Lung (tissue), 12 donors: ENCODE results near the gene MYO19. TPM values are rescaled to one million over a fixed set of nuclear protein-coding genes. Genes with fewer than 3 reads are reported as not detected.
"Not testable (repeated sequence)": the region's sequence is repeated elsewhere in the genome, so short reads cannot be mapped to it uniquely, and the experiment has no call there.

Experiments
- ATAC-seq: fragments of 200-7000 bp; cut with Tn5 transposase; one replicate; pipeline ENCODE4 v1.9.1; 2020; ENCODE audit warnings: moderate number of reproducible peaks; ENCODE audit not compliant: insufficient read depth, low FRiP score
- DNase-seq, 3 donors: peaks; one replicate each; pipeline ENCODE4 v3.0.0-alpha.2; 2013 to 2017
- H3K27ac ChIP-seq, 2 donors: one replicate each; pipeline ENCODE4 v1.5.1; 2013; ENCODE audit warnings: mild to moderate bottlenecking in 2 of 2, moderate library complexity in 2 of 2, control low read depth in 1 of 2, inconsistent platforms in 1 of 2, low read depth in 1 of 2, low read length in 1 of 2
- H3K27me3 ChIP-seq, 3 donors: one replicate each; pipeline ENCODE4 v1.5.1; 2013; ENCODE audit warnings: low read length in 2 of 3; ENCODE audit not compliant: control insufficient read depth in 3 of 3, insufficient read depth in 3 of 3
- H3K36me3 ChIP-seq, 4 donors: one replicate each; pipeline ENCODE4 v1.5.1; 2013; ENCODE audit warnings: low read length in 4 of 4, mild to moderate bottlenecking in 1 of 4, moderate library complexity in 1 of 4; ENCODE audit not compliant: control insufficient read depth in 4 of 4, insufficient read depth in 4 of 4
- H3K4me1 ChIP-seq, 5 donors: one replicate each; pipeline ENCODE4 v1.5.1; 2013; ENCODE audit warnings: low read length in 5 of 5, mild to moderate bottlenecking in 2 of 5, moderate library complexity in 1 of 5; ENCODE audit not compliant: control insufficient read depth in 5 of 5, insufficient read depth in 5 of 5
- H3K4me3 ChIP-seq: one replicate; pipeline ENCODE4 v1.5.1; 2013; ENCODE audit warnings: mild to moderate bottlenecking, control low read depth, moderate library complexity
- H3K9ac ChIP-seq, 2 donors: one replicate each; pipeline ENCODE4 v1.5.1; 2013; ENCODE audit warnings: low read length in 2 of 2, control low read depth in 1 of 2; ENCODE audit not compliant: insufficient read depth in 1 of 2
- H3K9me3 ChIP-seq, 4 donors: one replicate each; pipeline ENCODE4 v1.5.1; 2013; ENCODE audit warnings: low read length in 3 of 4, mild to moderate bottlenecking in 1 of 4, moderate library complexity in 1 of 4; ENCODE audit not compliant: control insufficient read depth in 4 of 4, insufficient read depth in 3 of 4
- WGBS, 2 donors: extraction: QIAGEN DNeasy Blood & Tissue Kit; methylation state at CpG; one replicate each; pipeline ENCODE4 v1.1.7; 2013; 5-methylcytosine and 5-hydroxymethylcytosine counted together
- polyA plus RNA-seq, 2 donors: library from polyadenylated mRNA; stranded (reverse); fragments of 200-250 nt; gene quantifications; one replicate each; pipeline ENCODE4 v1.2.1, GENCODE V29; 2013
- total RNA-seq, 2 donors: library from RNA; depleted of rRNA in 1 of 2; stranded (reverse); fragments of >200 nt in 1 of 2; gene quantifications; one replicate each; pipeline ENCODE4 v1.2.1, GENCODE V29; 2014 to 2021
- TF ChIP-seq, protein P1 (sequence below): IDR thresholded peaks from 2 replicates; pipeline ENCODE4 v1.5.1; 2012; ENCODE audit warnings: mild to moderate bottlenecking; ENCODE audit errors: control extremely low read depth, extremely low read depth
- donor health status: control.
- donor health status: control.
- donor health status: Bipolar disorder and iron deficiency.
- donor health status: healthy.
- donor health status: DM: yes; HTN: yes; CAD: no.

The MYO19 gene
- total and polyA plus RNA-seq, 4 donors: 26.5 to 66.6 (median 35.0) TPM

DNA sequence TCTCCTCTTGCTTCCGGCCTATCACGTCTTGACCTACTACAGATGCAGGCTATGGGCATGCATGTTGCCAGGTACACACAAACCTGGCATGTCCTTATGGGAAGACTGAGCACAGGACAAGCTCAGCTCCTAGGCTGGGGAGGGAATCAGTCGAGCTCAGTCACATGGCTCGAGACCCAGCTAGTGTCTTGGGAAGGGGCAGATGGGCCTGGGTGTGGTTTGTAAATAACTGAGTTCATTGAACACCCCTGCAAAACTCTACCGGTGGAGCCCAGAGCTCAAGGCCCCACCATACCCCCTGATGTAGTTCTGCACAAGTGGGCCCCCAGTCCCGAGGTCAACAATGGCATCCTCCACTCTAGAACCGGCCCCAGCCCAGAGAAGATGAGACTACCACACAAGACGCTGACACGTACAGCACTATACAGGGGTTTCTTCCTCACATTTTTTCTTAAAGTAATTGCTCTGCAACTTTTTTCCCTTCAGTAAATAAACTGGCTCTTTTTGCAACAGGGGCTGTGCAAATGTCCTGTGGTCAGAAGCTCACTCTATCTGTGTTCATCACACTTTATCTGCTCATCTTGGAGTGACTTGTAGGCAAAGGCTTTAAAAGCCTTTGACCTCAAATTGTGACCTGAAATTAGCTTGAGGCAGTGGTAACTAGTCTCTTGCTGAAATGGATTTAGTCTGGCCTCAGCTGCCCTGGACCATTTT is 25.2 kb downstream of the MYO19 start:
- no peak for DNase-seq
- WGBS, 2 donors: 94 to 98% methylated on average over 9 of the region's 9 CpGs
- no peak overlapping the region for H3K9ac ChIP-seq

GRCh38 chr17:36508439-36508838 is 26.2 kb downstream of the MYO19 start:
- not testable (repeated sequence) for H3K9ac ChIP-seq, H3K27me3 ChIP-seq, H3K27ac ChIP-seq, H3K4me1 ChIP-seq, DNase-seq, H3K9me3 ChIP-seq, ATAC-seq, H3K4me3 ChIP-seq
- H3K36me3 ChIP-seq: peaks cover 3 to 45% (median 20%) of the 10 kb centered on the region in 4 donors
- WGBS, 2 donors: 94 to 100% methylated on average over 2 of the region's 2 CpGs

More for the DNA sequence above, 25.2 kb downstream of the MYO19 start:
- TF ChIP-seq, protein P1, sequence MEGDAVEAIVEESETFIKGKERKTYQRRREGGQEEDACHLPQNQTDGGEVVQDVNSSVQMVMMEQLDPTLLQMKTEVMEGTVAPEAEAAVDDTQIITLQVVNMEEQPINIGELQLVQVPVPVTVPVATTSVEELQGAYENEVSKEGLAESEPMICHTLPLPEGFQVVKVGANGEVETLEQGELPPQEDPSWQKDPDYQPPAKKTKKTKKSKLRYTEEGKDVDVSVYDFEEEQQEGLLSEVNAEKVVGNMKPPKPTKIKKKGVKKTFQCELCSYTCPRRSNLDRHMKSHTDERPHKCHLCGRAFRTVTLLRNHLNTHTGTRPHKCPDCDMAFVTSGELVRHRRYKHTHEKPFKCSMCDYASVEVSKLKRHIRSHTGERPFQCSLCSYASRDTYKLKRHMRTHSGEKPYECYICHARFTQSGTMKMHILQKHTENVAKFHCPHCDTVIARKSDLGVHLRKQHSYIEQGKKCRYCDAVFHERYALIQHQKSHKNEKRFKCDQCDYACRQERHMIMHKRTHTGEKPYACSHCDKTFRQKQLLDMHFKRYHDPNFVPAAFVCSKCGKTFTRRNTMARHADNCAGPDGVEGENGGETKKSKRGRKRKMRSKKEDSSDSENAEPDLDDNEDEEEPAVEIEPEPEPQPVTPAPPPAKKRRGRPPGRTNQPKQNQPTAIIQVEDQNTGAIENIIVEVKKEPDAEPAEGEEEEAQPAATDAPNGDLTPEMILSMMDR: no peak
- Histone ChIP-seq H3K4me3 (no peak overlapping the region), H3K4me1 (no peaks in the 10 kb centered on the region), H3K36me3 (peaks cover 3 to 46% (median 11%) of the 10 kb centered on the region in 4 donors), H3K9me3 (no peaks in the 10 kb centered on the region), H3K27me3 (no peaks in the 10 kb centered on the region), H3K27ac (no peak overlapping the region)
- ATAC-seq: no peak

DNA sequence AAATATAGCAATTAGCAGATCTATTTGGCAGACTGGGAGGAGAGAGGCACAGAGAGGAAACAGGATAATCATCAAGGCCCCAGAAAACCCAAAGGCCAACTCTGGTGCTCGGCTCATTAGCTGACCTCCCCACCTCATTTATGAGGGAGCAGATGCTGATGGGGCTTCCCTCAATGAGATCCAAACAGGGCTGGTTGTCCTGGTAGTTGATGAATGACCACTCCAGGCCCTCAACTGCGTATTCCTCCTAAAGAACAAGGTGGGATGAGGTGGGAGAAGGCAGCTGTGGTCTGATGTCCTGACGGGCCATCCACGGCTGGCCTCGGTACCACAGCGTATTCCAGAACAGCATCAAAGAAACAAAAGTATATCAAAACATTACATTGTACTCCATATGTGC is 27.4 kb downstream of the MYO19 start:
- no peaks in the 10 kb centered on the region for H3K27me3 ChIP-seq
- no peak for ATAC-seq
- 88 to 95% methylated on average over 6 of the region's 6 CpGs for WGBS, 2 donors
- no peaks in the 10 kb centered on the region for H3K4me1 ChIP-seq
- no peak overlapping the region for H3K27ac ChIP-seq
- no peaks in the 10 kb centered on the region for H3K9me3 ChIP-seq
- TF ChIP-seq, protein P1: no peak
- DNase-seq: no peak
- H3K4me3 ChIP-seq: no peak overlapping the region
- H3K9ac ChIP-seq: no peak overlapping the region
- peaks cover 3 to 47% (median 22%) of the 10 kb centered on the region in 4 donors for H3K36me3 ChIP-seq

- 92 to 98% methylated on average over 11 of the region's 11 CpGs for WGBS, 2 donors
- no peak overlapping the region for H3K9ac ChIP-seq
- DNase-seq (no peak), ATAC-seq (no peak)
- TF ChIP-seq, protein P1: no peak
- H3K36me3 ChIP-seq: peaks cover 3 to 51% (median 22%) of the 10 kb centered on the region in 4 donors
- no peaks in the 10 kb centered on the region for H3K9me3 ChIP-seq
- no peak overlapping the region for H3K27ac ChIP-seq
- H3K4me1 ChIP-seq: no peaks in the 10 kb centered on the region
- no peaks in the 10 kb centered on the region for H3K27me3 ChIP-seq
- H3K4me3 ChIP-seq: no peak overlapping the region
Measured at GRCh38 chr17:36506831-36507230, 27.8 kb downstream of the MYO19 start.
